Right ventricle myocardium inferior (tissue), 1 donor: ENCODE measurements around the gene BCAP29. TPM values are rescaled to one million over a fixed set of nuclear protein-coding genes. Genes with fewer than 3 reads are reported as not detected.

Source experiments
- ATAC-seq: fragments of 200-7000 bp; cut with Tn5 transposase; one replicate; pipeline ENCODE4 v1.9.1; 2020; ENCODE audit warnings: mild to moderate bottlenecking, moderate library complexity
- DNase-seq: peaks from one replicate; pipeline ENCODE4 v3.0.0; 2021; ENCODE audit errors: missing footprints
- intact Hi-C: fragments of 100-400 bp; cut with DNase I; formaldehyde crosslinking; loops from one replicate; pipeline ENCODE4 v1.11.0; 2022
- total RNA-seq: library from RNA; stranded (reverse); fragmentation: NEBNext Ultra II Directional; extraction: Animal tissue kit (Norgen Biotek cat#: 25700); gene quantifications from one replicate; pipeline ENCODE4 v1.2.1, GENCODE V29; 2021
- donor health status: DM: no; HTN: yes; CAD: no; lungs with severe emphysema.

The BCAP29 gene
- total RNA-seq, 1 donor from 2014 or later = 113 TPM

DNA sequence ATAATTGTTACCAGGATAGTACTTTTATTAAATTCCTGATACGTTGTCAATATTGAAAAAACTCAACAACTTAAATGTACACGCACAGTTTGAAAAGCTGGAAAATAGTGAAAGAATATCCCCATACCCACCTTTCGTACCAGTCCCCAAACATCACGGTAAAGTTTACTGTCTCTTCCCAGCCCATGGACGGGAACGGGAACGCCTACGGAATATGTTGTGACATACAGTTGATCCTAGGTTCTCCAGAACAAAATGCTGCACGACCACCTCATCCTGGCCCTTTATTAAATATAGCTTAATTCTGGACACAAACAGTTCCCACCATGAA lies 527 bp upstream of the BCAP29 start:
- ATAC-seq (peak; percentile 12), DNase-seq (no peak)
- intact Hi-C loops = loop anchor here (10.0 kb wide), 1 partner anchor 405 kb away; no protein-coding TSS in a partner anchor

- ATAC-seq (no peak), DNase-seq (no peak)
- intact Hi-C loops = loop anchor here (2.0 to 10.0 kb wide), 4 partner anchors 100 to 376 kb away; partner anchors contain the start of gene DLD
Measured at GRCh38 chr7:107580716-107581383, 804 bp downstream of the BCAP29 start.

GRCh38 chr7:107581387-107582013 lies 1.5 kb downstream of the BCAP29 start:
- DNase-seq (no peak), ATAC-seq (no peak)
- intact Hi-C loops = loop anchor here (2.0 to 10.0 kb wide), 4 partner anchors 101 to 377 kb away; partner anchors contain the start of gene DLD

DNA sequence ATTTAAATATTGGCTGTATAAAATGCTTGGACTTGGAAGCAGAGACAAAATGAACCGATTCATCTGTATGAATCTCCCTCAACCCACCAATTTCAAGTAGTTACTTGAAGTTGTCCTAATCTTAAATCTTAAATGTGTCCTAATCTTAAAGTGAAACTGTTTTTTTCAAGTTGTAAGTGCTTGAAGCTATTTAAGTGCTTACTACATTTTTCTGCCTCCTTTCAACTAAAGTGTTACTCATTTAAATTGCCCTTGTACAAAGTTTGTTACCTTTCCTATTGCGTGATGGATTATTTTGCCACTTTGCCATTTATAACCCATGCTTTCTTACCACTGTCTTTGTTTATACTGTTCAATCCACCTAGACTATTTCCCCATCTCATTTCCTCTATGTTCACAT lies 2.8 kb downstream of the BCAP29 start:
- intact Hi-C loops = loop anchor here (10.0 kb wide), 3 partner anchors 142 to 378 kb away; partner anchors contain the start of gene DLD
- DNase-seq (no peak), ATAC-seq (no peak)

- intact Hi-C loops = loop anchor here (10.0 kb wide), 3 partner anchors 140 to 380 kb away; partner anchors contain the start of gene DLD
- ATAC-seq (no peak), DNase-seq (no peak)
Measured at GRCh38 chr7:107584716-107585115, 4.7 kb downstream of the BCAP29 start.

- intact Hi-C loops = loop anchor here (10.0 kb wide), 3 partner anchors 136 to 384 kb away; partner anchors contain the start of gene DLD
- ATAC-seq (no peak), DNase-seq (no peak)
Measured at GRCh38 chr7:107588529-107589130, 8.6 kb downstream of the BCAP29 start.

GRCh38 chr7:107591421-107591820 lies 11.4 kb downstream of the BCAP29 start:
- DNase-seq (no peak), ATAC-seq (no peak)
- intact Hi-C loops = no loop called here

DNA sequence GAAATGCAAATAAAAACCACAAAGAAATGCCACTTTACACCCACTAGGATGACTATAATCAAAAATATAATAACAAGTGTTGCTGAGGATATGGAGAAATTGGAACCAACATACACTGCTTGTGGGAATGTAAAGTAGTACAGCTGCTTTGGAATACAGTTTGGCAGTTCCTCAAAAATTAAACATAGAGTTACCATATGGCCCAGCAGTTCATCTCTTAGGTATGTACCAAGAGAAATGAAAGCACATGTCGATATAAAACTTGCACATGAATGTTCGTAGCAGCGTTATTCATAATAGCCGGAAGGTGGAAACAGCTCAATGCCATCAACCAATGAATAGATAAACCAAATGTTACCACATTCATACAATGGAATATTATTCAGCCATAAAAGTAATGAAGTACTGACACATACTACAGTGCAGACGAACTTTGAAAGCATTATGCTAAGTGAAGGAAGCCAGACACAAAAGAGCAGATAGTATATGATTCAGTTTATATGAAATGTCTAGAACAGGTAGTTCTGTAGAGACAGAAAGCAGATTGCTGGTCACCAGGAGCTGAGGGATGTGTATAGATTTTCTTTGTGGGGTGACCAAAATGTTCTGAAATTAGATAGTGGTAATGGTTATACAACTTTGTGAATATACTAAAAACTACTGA lies 12.4 kb downstream of the BCAP29 start:
- no peak for DNase-seq
- ATAC-seq = no peak
- intact Hi-C loops = no loop called here

GRCh38 chr7:107593025-107593410 lies 13.0 kb downstream of the BCAP29 start:
- intact Hi-C loops = no loop called here
- no peak for ATAC-seq
- DNase-seq = no peak

DNA sequence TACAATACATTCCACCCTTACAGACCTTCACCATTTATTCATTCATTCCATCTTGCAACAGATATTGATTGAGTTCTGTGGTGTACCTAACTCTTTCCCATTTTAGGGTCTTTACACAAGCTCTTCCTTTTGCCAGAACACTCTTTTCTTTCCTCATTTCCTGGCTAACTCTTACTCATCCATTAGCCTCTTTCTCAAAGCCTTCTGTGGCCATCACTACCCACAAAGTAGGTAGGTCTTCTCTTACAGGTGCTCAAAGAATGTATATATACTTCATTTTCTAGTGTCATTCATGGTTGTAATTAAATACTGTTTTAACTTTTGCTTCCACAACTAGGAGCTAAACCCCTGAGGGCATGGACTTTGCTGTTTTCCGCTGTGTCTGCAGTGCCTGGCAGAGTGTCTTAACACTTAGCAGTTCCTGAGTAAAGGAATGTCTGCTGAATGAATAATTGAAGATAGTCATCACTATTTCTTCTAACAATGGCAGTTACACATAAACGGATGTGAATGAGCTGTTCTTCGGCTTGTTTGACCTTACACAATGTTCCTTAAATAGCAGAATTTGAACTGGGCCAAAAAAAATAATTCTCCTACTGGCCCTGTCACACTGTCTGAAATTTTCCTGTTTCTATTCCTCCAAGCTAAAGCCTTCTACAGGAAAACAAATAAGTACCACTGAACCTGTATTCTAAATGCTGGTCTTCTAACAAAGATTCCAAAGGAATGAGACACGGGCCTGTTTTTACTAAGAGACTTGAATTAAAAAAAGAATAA lies 15.1 kb downstream of the BCAP29 start:
- ATAC-seq (peak; percentile 76), DNase-seq (no peak)
- intact Hi-C loops = no loop called here

DNA sequence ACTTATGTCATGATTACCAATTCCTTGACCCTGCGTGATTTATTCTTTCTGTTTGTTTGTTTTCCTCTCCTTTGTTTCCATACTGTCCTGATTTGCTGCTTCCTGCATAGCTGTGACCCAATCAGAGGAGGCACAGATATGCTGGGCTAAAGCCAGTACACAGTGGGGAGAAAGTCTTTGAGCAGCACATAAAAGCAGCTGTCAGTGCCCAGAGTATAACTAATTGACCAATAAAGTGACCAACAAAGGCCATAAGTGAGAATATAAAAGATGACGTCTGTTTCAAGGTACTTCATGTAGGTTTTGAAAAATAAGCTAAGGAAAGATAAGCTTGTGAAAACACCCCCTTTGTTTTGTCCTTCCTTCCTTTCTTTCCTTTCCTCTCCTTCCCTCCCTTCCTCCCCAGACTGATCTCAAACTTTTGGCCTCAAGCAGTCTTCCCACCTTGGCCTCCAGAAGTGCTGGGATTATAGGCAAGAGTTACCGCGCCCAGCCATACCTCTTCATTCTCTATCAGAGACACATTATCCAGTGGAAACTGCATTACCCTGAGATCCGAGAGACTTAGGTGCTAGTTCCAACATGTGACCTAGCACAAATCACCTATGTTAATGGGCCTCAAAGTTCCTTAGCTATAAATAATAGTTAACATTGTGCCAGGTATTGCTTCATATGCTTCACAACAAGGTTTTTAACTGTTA lies 17.0 kb downstream of the BCAP29 start:
- no peak for ATAC-seq
- intact Hi-C loops = no loop called here
- DNase-seq = no peak

- no peak for ATAC-seq
- intact Hi-C loops = no loop called here
- DNase-seq = no peak
Measured at GRCh38 chr7:107597582-107597916, 17.5 kb downstream of the BCAP29 start.

GRCh38 chr7:107597953-107598352 lies 17.9 kb downstream of the BCAP29 start:
- ATAC-seq (no peak), DNase-seq (no peak)
- intact Hi-C loops = no loop called here

DNA sequence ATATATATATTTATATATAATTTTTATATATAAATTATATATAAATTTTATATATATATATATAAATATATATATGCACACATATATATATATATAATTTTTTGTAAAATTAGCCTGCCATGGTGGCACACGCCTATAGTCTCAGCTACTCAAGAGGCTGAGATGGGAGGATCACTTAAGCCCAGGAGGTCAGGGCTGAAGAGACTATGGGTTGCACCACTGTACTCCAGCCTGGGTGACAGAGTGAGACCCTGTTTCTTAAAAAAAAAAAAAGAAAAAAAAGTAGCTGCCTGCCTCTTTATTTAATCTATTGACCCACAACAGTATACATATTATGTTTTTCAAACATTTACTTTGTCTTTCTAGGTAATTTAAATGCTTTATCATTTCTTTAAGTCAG lies 19.2 kb downstream of the BCAP29 start:
- DNase-seq (no peak), ATAC-seq (no peak)
- intact Hi-C loops = no loop called here

GRCh38 chr7:107600816-107601215 lies 20.8 kb downstream of the BCAP29 start:
- no peak for ATAC-seq
- no peak for DNase-seq
- intact Hi-C loops = no loop called here

- intact Hi-C loops = no loop called here
- DNase-seq (no peak), ATAC-seq (no peak)
Measured at GRCh38 chr7:107605218-107605815, 25.3 kb downstream of the BCAP29 start.

- intact Hi-C loops = no loop called here
- ATAC-seq (no peak), DNase-seq (no peak)
Measured at GRCh38 chr7:107606303-107606702, 26.3 kb downstream of the BCAP29 start.

DNA sequence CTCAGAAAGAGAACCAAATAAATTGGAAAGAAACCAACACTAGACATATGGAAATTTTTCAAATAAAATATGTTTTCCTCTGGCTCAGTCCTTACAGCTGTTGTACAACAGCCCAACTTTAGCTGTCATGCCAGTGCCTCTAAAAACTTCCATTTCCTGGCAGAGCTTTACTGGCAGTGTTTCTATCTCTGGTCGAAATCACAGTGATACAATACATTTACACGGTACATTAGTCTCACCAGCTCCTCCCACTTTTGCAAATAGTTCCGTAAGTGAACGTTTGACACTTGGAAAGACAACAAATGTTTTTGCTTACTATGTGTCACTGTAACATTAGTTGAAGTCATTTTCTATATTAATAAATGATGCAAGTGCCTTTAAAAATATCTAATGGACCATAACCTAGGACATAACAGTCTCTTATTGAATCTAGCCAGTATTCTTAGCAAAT lies 29.8 kb downstream of the BCAP29 start:
- ATAC-seq (peak; percentile 53), DNase-seq (no peak)
- intact Hi-C loops = no loop called here
